ENCODE data around the gene SLC25A33. TPM values are rescaled to one million over a fixed set of nuclear protein-coding genes. Genes with fewer than 3 reads are reported as not detected.

Gene SLC25A33
- total RNA-seq, 4 donors from 2014 or later: 2.5 to 5.5 (median 2.9) TPM

GRCh38 chr1:9589719-9590157 lies 50.5 kb downstream of the SLC25A33 start:
- no peaks in the 10 kb centered on the region for H3K36me3 ChIP-seq
- no peaks in the 10 kb centered on the region for H3K9me3 ChIP-seq
- H3K27me3 ChIP-seq: no peaks in the 10 kb centered on the region
- peak overlapping the region in 1 of 4 donors; percentile 79 for H3K27ac ChIP-seq
- H3K4me1 ChIP-seq: peaks cover 0 to 34% (median 12%) of the 10 kb centered on the region in 4 donors
- TF ChIP-seq POLR2A (IDR thresholded peaks at IDR 0.05) (no peak), CTCF (IDR thresholded peaks at IDR 0.05) (no peak)
- H3K4me3 ChIP-seq: peak overlapping the region; percentile 56 to 93 (median 78)
- DNase-seq: no peak

GRCh38 chr1:9590201-9590600 lies 50.9 kb downstream of the SLC25A33 start:
- H3K27me3 ChIP-seq: no peaks in the 10 kb centered on the region
- no peak overlapping the region for H3K4me3 ChIP-seq
- TF ChIP-seq POLR2A (IDR thresholded peaks at IDR 0.05) (no peak), CTCF (IDR thresholded peaks at IDR 0.05) (no peak)
- no peaks in the 10 kb centered on the region for H3K9me3 ChIP-seq
- H3K36me3 ChIP-seq: no peaks in the 10 kb centered on the region
- no peak overlapping the region for H3K27ac ChIP-seq
- H3K4me1 ChIP-seq: peaks cover 0 to 34% (median 12%) of the 10 kb centered on the region in 4 donors
- DNase-seq: peak in 1 of 3 donors; percentile 46

- peaks cover 0 to 34% (median 12%) of the 10 kb centered on the region in 4 donors for H3K4me1 ChIP-seq
- no peaks in the 10 kb centered on the region for H3K36me3 ChIP-seq
- H3K4me3 ChIP-seq: no peak overlapping the region
Measured at GRCh38 chr1:9590945-9591668, 51.8 kb downstream of the SLC25A33 start.

GRCh38 chr1:9591669-9592509 lies 52.6 kb downstream of the SLC25A33 start:
- no peaks in the 10 kb centered on the region for H3K27me3 ChIP-seq
- peak in 1 of 3 donors; percentile 43 for DNase-seq
- no peaks in the 10 kb centered on the region for H3K9me3 ChIP-seq
- H3K36me3 ChIP-seq: peaks cover 0 to 1% (median 0%) of the 10 kb centered on the region in 3 donors
- H3K4me3 ChIP-seq: no peak overlapping the region
- peaks cover 0 to 34% (median 12%) of the 10 kb centered on the region in 4 donors for H3K4me1 ChIP-seq
- no peak overlapping the region for H3K27ac ChIP-seq
- TF ChIP-seq POLR2A (IDR thresholded peaks at IDR 0.05) (no peak), CTCF (IDR thresholded peaks at IDR 0.05) (no peak)

More at GRCh38 chr1:9590945-9591668, 51.8 kb downstream of the SLC25A33 start:
- peak in 2 of 3 donors; percentile 42 to 46 for DNase-seq
- Histone ChIP-seq H3K27me3 (no peaks in the 10 kb centered on the region), H3K27ac (no peak overlapping the region), H3K9me3 (no peaks in the 10 kb centered on the region)
- no peak for TF ChIP-seq POLR2A (IDR thresholded peaks at IDR 0.05)
- TF ChIP-seq CTCF (IDR thresholded peaks at IDR 0.05): no peak

GRCh38 chr1:9592510-9593075 lies 53.3 kb downstream of the SLC25A33 start:
- Histone ChIP-seq H3K36me3 (peaks cover 0 to 9% (median 0%) of the 10 kb centered on the region in 3 donors), H3K9me3 (no peaks in the 10 kb centered on the region), H3K4me3 (no peak overlapping the region), H3K27me3 (no peaks in the 10 kb centered on the region), H3K27ac (no peak overlapping the region), H3K4me1 (peaks cover 0 to 34% (median 12%) of the 10 kb centered on the region in 4 donors)
- TF ChIP-seq POLR2A (IDR thresholded peaks at IDR 0.05) (no peak), CTCF (IDR thresholded peaks at IDR 0.05) (no peak)
- DNase-seq: no peak

Data from Peyer's patch (tissue), 4 donors.